Cardiac muscle cell (in vitro differentiated cells and primary cell): ENCODE measurements around the gene ERBB2. TPM values are rescaled to one million over a fixed set of nuclear protein-coding genes. Genes with fewer than 3 reads are reported as not detected.

Experiments used
- DNase-seq, 2 donors: peaks; one replicate each; pipeline versions ENCODE4 v3.0.0 to v3.0.0-alpha.2; 2010 to 2017; ENCODE audit warnings: low read depth in 1 of 2, low spot score in 1 of 2
- H3K27ac ChIP-seq: fragments of 200-600 bp; sonication (generic); 2 replicates; pipeline ENCODE4 v1.5.1; 2016
- H3K27me3 ChIP-seq: fragments of 200-600 bp; sonication (generic); 2 replicates; pipeline ENCODE4 v1.6.0; 2016; ENCODE audit warnings: control low read depth
- H3K36me3 ChIP-seq: fragments of 200-600 bp; sonication (generic); 2 replicates; pipeline ENCODE4 v1.5.1; 2016; ENCODE audit warnings: control low read depth
- H3K4me1 ChIP-seq: fragments of 200-600 bp; sonication (generic); 2 replicates; pipeline ENCODE4 v1.8.1; 2017; ENCODE audit warnings: low read depth, mild to moderate bottlenecking, mixed run types
- H3K4me3 ChIP-seq: fragments of 200-600 bp; sonication (generic); 2 replicates; pipeline ENCODE4 v1.5.1; 2016; ENCODE audit warnings: mild to moderate bottlenecking
- H3K9me3 ChIP-seq: fragments of 200-600 bp; sonication (generic); 2 replicates; pipeline ENCODE4 v1.5.1; 2017; ENCODE audit warnings: low read depth, mild to moderate bottlenecking, control low read depth
- CTCF ChIP-seq: IDR thresholded peaks from 2 replicates; pipeline ENCODE4 v1.5.1; 2012; ENCODE audit warnings: low read depth, mild to moderate bottlenecking, low read length
- polyA plus RNA-seq: library from polyadenylated mRNA; unstranded; fragments of >200 nt; fragmentation: Nextera tagmentation; extraction: Ambion mirVana; gene quantifications from 2 replicates; pipeline ENCODE4 v1.2.1, GENCODE V29; 2016
- total RNA-seq: library from RNA; depleted of rRNA; stranded (reverse); fragments of >200 nt; gene quantifications from 2 replicates; pipeline ENCODE4 v1.2.3, GENCODE V29; 2016

Gene ERBB2
- total and polyA plus RNA-seq, 2 experiments from 2014 or later, result 194 to 310 TPM

- Histone ChIP-seq H3K4me1 (peaks cover 18% of the 10 kb centered on the region), H3K27me3 (no peaks in the 10 kb centered on the region), H3K9me3 (no peaks in the 10 kb centered on the region), H3K36me3 (peaks cover 11% of the 10 kb centered on the region), H3K27ac (no peak overlapping the region), H3K4me3 (no peak overlapping the region)
- DNase-seq, result no peak
- TF ChIP-seq CTCF, result no peak
These were observed 39.9 kb upstream of the ERBB2 start for GRCh38 chr17:39660011-39660360.

DNA sequence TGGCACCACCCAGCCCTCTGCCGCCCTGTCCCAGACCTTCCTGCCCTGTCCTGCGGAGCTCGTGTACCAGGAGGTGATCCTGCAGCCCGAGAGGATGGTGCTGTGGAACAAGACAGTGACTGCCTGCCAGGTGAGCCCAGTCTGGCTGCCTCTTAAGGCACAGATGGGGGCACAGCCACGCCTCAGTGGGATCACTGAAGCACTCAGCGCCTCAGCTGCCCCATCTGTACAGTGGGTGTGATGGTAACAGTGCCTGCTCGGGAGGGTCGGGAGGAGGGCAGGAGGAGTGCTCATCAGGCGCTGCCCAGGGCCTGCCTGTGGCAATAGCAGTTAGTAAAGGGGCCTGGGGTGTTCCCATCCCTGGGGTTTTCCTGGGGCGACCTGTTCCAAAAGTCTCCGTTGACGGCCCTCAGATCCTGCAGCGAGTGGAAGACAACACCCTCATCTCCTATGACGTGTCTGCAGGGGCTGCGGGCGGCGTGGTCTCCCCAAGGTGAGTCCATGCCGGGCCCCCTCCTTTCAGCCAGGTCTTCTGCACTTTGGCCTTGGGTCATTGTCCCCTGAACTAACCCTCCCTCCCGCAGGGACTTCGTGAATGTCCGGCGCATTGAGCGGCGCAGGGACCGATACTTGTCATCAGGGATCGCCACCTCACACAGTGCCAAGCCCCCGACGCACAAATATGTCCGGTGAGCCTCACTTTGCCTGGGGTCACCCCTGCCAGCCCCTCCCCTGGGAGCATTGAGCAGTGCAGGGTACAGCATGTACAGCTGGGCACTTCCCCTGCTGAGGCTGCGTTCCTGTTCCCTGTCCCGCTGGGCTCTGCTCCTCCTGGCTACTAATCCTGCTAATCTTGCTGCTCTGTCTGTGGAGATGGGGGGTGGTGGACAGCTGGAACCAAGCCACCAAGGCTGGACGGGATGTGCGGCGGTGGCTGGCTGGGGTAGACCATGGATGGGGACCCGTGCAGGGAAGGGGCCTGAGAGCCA is 39.2 kb upstream of the ERBB2 start:
- no peak for TF ChIP-seq CTCF
- no peak overlapping the region for H3K27ac ChIP-seq
- peaks cover 11% of the 10 kb centered on the region for H3K36me3 ChIP-seq
- H3K27me3 ChIP-seq, result no peaks in the 10 kb centered on the region
- no peak overlapping the region for H3K4me3 ChIP-seq
- no peak for DNase-seq
- H3K9me3 ChIP-seq, result no peaks in the 10 kb centered on the region
- peaks cover 25% of the 10 kb centered on the region for H3K4me1 ChIP-seq

- Histone ChIP-seq H3K4me3 (no peak overlapping the region), H3K36me3 (peaks cover 11% of the 10 kb centered on the region), H3K27me3 (no peaks in the 10 kb centered on the region), H3K9me3 (no peaks in the 10 kb centered on the region), H3K4me1 (peaks cover 38% of the 10 kb centered on the region), H3K27ac (no peak overlapping the region)
- no peak for DNase-seq
- no peak for TF ChIP-seq CTCF
These were observed 37.9 kb upstream of the ERBB2 start for GRCh38 chr17:39661744-39662541.

DNA sequence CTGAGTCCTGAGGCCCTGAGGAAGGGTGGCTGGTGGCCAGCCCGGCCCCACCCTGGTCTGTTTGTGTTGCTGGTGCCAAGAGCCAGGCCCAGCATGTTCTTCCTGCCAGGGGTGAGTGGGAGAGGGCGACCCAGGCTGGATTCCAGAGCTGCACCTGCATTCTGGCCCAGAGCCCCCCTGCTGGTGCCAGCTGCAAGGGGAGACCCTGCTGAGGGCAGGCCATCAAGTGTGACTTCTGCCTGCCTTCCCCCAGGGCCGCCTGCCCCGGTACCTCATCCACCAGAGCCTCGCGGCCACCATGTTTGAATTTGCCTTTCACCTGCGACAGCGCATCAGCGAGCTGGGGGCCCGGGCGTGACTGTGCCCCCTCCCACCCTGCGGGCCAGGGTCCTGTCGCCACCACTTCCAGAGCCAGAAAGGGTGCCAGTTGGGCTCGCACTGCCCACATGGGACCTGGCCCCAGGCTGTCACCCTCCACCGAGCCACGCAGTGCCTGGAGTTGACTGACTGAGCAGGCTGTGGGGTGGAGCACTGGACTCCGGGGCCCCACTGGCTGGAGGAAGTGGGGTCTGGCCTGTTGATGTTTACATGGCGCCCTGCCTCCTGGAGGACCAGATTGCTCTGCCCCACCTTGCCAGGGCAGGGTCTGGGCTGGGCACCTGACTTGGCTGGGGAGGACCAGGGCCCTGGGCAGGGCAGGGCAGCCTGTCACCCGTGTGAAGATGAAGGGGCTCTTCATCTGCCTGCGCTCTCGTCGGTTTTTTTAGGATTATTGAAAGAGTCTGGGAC is 37.1 kb upstream of the ERBB2 start:
- Histone ChIP-seq H3K27me3 (no peaks in the 10 kb centered on the region), H3K36me3 (peaks cover 11% of the 10 kb centered on the region), H3K4me1 (peaks cover 42% of the 10 kb centered on the region), H3K9me3 (no peaks in the 10 kb centered on the region), H3K27ac (no peak overlapping the region), H3K4me3 (no peak overlapping the region)
- no peak for DNase-seq
- no peak for TF ChIP-seq CTCF

DNA sequence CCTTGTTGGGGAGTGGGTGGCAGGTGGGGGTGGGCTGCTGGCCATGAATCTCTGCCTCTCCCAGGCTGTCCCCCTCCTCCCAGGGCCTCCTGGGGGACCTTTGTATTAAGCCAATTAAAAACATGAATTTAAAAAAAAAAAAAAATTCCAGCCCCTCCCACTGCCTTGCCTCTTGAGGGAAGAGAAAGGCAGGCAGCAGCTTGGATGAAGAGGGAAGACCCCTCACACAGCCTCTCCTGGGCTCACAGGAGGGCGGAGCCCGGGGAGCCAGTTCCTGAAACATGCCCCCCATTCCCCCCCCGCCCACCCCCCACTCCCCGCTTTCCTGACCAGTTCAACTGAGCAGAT is 36.5 kb upstream of the ERBB2 start:
- DNase-seq, result no peak
- no peak overlapping the region for H3K4me3 ChIP-seq
- peaks cover 42% of the 10 kb centered on the region for H3K4me1 ChIP-seq
- H3K36me3 ChIP-seq, result peaks cover 11% of the 10 kb centered on the region
- H3K9me3 ChIP-seq, result no peaks in the 10 kb centered on the region
- no peaks in the 10 kb centered on the region for H3K27me3 ChIP-seq
- no peak for TF ChIP-seq CTCF
- no peak overlapping the region for H3K27ac ChIP-seq
